Measurements from ENCODE around the gene FBXW9. TPM values are rescaled to one million over a fixed set of nuclear protein-coding genes. Genes with fewer than 3 reads are reported as not detected.

The FBXW9 gene
- total RNA-seq, 1 donor from 2014 or later: 4.0 TPM

DNA sequence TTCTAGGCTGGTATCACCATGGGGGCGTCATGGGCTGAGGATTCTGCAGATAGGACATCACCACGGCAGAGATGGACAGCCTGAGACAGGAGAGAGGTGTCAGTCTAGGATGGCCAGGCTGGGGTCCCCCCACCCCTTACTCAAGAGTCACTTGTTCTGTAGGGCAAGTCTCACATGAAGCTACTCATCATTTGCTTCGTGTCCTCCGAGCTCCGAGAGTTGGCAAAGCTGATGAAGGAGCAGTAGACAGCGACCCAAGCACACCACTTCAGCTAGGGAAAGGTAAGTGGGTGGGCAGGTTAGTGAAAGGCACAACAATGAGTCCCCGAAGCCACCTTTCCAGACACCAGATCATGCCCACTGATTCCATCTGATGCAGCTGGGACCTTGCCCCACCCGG lies 28.1 kb downstream of the FBXW9 start:
- Histone ChIP-seq H3K27me3 (no peaks in the 10 kb centered on the region), H2AFZ (replicated peaks) (no peak overlapping the region), H3K4me3 (peak overlapping the region; percentile 87), H3K27ac (no peak overlapping the region), H3K36me3 (no peaks in the 10 kb centered on the region), H3K9me3 (ENCODE audit: low read depth) (no peaks in the 10 kb centered on the region), H3F3A (ENCODE audit: low read depth) (peaks cover 34% of the 10 kb centered on the region), H3K4me2 (peak overlapping the region; percentile 92), H3K4me1 (peaks cover 7% of the 10 kb centered on the region), H4K20me1 (ENCODE audit: low read depth) (no peaks in the 10 kb centered on the region), H3K79me2 (ENCODE audit: low read depth) (peaks cover 43% of the 10 kb centered on the region), H3K9ac (peak overlapping the region; percentile 87)
- Mint-ChIP-seq H3K9me3 (no peaks in the 10 kb centered on the region), H3K4me3 (peak overlapping the region; percentile 97), H3K27me3 (ENCODE audit: insufficient read depth, low read depth) (peaks cover 9% of the 10 kb centered on the region), H3K36me3 (peaks cover 7% of the 10 kb centered on the region), H3K4me1 (peaks cover 35% of the 10 kb centered on the region), H3K27ac (peak overlapping the region; percentile 90)
- TF ChIP-seq, protein P1, sequence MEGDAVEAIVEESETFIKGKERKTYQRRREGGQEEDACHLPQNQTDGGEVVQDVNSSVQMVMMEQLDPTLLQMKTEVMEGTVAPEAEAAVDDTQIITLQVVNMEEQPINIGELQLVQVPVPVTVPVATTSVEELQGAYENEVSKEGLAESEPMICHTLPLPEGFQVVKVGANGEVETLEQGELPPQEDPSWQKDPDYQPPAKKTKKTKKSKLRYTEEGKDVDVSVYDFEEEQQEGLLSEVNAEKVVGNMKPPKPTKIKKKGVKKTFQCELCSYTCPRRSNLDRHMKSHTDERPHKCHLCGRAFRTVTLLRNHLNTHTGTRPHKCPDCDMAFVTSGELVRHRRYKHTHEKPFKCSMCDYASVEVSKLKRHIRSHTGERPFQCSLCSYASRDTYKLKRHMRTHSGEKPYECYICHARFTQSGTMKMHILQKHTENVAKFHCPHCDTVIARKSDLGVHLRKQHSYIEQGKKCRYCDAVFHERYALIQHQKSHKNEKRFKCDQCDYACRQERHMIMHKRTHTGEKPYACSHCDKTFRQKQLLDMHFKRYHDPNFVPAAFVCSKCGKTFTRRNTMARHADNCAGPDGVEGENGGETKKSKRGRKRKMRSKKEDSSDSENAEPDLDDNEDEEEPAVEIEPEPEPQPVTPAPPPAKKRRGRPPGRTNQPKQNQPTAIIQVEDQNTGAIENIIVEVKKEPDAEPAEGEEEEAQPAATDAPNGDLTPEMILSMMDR (IDR thresholded peaks at IDR 0.05): no peak
- TF ChIP-seq EZH2 (IDR thresholded peaks at IDR 0.05): no peak
- TF ChIP-seq EZH2phosphoT487 (IDR thresholded peaks at IDR 0.05): no peak
- no peak for DNase-seq (ENCODE audit: low spot score)

DNA sequence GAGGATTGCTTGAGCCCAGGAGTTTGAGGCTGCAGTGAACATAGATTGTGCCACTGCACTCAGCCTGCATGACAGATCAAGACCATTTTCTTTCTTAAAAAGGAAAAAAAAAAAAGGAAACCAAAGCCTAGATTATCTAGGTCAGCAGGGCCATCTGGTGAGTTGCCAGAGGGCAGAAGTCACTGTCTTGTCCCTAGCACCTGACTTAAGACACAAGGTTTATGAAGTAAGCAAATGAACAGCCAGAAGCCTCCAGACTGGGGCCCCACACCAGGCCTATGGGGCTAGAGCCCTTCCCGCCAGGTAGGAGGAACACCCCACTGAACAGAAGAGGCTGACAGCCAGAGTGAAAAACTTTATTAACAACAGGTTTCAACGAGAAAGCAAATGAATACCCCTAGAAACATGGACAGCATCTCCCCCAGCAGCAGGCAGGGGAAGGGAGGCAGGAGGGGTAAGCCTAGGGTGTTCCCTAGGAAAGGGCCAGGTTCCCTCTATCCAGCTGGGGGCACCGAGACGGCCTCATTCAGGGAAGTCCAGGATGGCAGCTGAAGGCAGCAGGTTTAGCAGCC lies 28.6 kb downstream of the FBXW9 start:
- H3K4me3 Mint-ChIP-seq: peak overlapping the region; percentile 97
- Histone ChIP-seq H3K9me3 (ENCODE audit: low read depth) (no peaks in the 10 kb centered on the region), H3K27me3 (no peaks in the 10 kb centered on the region), H2AFZ (replicated peaks) (no peak overlapping the region), H3K27ac (no peak overlapping the region), H3K4me2 (peak overlapping the region; percentile 92), H3K9ac (no peak overlapping the region), H3K4me3 (peak overlapping the region; percentile 87), H4K20me1 (ENCODE audit: low read depth) (no peaks in the 10 kb centered on the region), H3F3A (ENCODE audit: low read depth) (peaks cover 34% of the 10 kb centered on the region), H3K79me2 (ENCODE audit: low read depth) (peaks cover 43% of the 10 kb centered on the region), H3K4me1 (peaks cover 7% of the 10 kb centered on the region), H3K36me3 (no peaks in the 10 kb centered on the region)
- H3K27ac Mint-ChIP-seq: no peak overlapping the region
- H3K27me3 Mint-ChIP-seq (ENCODE audit: insufficient read depth, low read depth): peaks cover 9% of the 10 kb centered on the region
- no peak for DNase-seq (ENCODE audit: low spot score)
- peaks cover 9% of the 10 kb centered on the region for H3K36me3 Mint-ChIP-seq
- TF ChIP-seq EZH2 (IDR thresholded peaks at IDR 0.05): no peak
- TF ChIP-seq, protein P1 (IDR thresholded peaks at IDR 0.05): no peak
- no peak for TF ChIP-seq EZH2phosphoT487 (IDR thresholded peaks at IDR 0.05)
- peaks cover 35% of the 10 kb centered on the region for H3K4me1 Mint-ChIP-seq
- H3K9me3 Mint-ChIP-seq: no peaks in the 10 kb centered on the region

DNA sequence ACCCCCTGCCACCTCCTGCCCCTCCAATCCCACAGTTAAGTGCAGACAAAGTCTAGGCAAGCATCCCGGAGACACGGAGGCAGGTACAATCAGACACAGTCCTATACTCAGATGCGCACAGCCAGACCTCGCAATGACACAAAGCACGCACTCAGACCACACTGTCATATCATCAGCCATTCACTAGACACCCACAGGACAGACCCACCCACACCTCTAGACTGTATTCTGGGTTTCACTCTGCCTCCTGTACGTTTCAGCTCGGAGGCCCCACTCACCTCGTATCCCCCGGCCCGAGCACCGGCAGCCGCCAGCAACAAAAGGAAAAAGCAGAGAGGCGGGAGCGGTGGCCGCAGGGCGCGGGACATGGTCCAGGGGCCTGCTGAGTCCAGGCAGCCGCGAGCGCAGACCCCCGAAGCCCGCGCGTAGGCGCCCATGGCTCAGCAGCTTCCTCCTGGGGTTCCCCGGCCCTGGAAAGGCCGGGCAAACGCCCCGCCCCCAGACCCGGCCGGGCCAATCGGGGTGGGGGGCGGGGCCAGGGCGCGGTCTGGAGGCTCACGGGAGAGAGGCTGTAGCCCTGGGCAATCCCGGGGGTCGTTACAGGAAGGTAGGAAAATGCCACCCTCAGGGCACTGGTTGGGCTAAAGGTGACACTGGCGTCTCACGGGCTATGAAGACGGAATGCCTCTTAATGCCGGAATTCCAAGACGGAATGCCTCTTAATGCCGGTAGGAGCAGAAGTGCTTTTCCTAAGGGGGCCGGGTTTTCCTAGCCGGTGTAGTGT lies 30.0 kb downstream of the FBXW9 start, which contains the start of the genes MAN2B1 and WDR83:
MAN2B1 (minus strand) TSS at position 478 of the 784 bp plus-strand sequence; CDS start at position 437, 41 bp downstream.
WDR83 (plus strand) TSS at position 543 of the 784 bp plus-strand sequence. CDS start 2,984 bp downstream, outside the sequence.
- H4K20me1 ChIP-seq (ENCODE audit: low read depth): no peaks in the 10 kb centered on the region
- peak within 1 kb of the TSS; percentile 87 for H3K4me2 ChIP-seq
- H3K4me1 ChIP-seq: peaks cover 7% of the 10 kb centered on the region
- H3K27ac Mint-ChIP-seq: peak within 1 kb of the TSS; percentile 66
- TF ChIP-seq EZH2phosphoT487 (IDR thresholded peaks at IDR 0.05): no peak
- TF ChIP-seq EZH2 (IDR thresholded peaks at IDR 0.05): no peak
- TF ChIP-seq, protein P1 (IDR thresholded peaks at IDR 0.05): no peak
- no peaks in the 10 kb centered on the region for H3K27me3 ChIP-seq
- peaks cover 30% of the 10 kb centered on the region for H3K4me1 Mint-ChIP-seq
- peaks cover 25% of the 10 kb centered on the region for H3F3A ChIP-seq (ENCODE audit: low read depth)
- H3K27ac ChIP-seq: no peak within 1 kb of the TSS
- H3K9me3 ChIP-seq (ENCODE audit: low read depth): no peaks in the 10 kb centered on the region
- H3K36me3 ChIP-seq: no peaks in the 10 kb centered on the region
- peaks cover 5% of the 10 kb centered on the region for H3K36me3 Mint-ChIP-seq
- peak within 1 kb of the TSS; percentile 75 for H3K9ac ChIP-seq
- peak within 1 kb of the TSS; percentile 97 for H3K4me3 Mint-ChIP-seq
- peaks cover 9% of the 10 kb centered on the region for H3K27me3 Mint-ChIP-seq (ENCODE audit: insufficient read depth, low read depth)
- peak within 1 kb of the TSS; percentile 87 for H3K4me3 ChIP-seq
- H3K9me3 Mint-ChIP-seq: no peaks in the 10 kb centered on the region
- peak within 1 kb of the TSS; percentile 11 for H2AFZ ChIP-seq (replicated peaks)
- H3K79me2 ChIP-seq (ENCODE audit: low read depth): peaks cover 43% of the 10 kb centered on the region
- peak; percentile 94 for DNase-seq (ENCODE audit: low spot score)

All from neural progenitor cell (in vitro differentiated cells).